H1 (cell line): Measurements from ENCODE around the gene TMEM232. TPM values are rescaled to one million over a fixed set of nuclear protein-coding genes. Genes with fewer than 3 reads are reported as not detected.

Source experiments
- CTCF ChIA-PET: fragments of 300-600 bp; sonication (Branson Sonifier 250); formaldehyde crosslinking; loops from one replicate; lab custom pipeline; 2021; ENCODE audit not compliant: partially characterized antibody; lab: Charles Lee
- POLR2A ChIA-PET: fragments of 300-600 bp; sonication (Branson Sonifier 250); formaldehyde crosslinking; loops from one replicate; lab custom pipeline; 2021; ENCODE audit warnings: inconsistent platforms; ENCODE audit not compliant: partially characterized antibody; lab: Charles Lee
- DNase-seq, 2 experiments: peaks; one replicate each; pipeline versions ENCODE4 v3.0.0 to v3.0.0-alpha.2; 2010 to 2022; ENCODE audit warnings: low spot score in 2 of 2, low read depth in 1 of 2, mixed read lengths in 1 of 2
- FAIRE-seq: peaks from 2 replicates; lab custom pipeline; 2011; peaks lifted over from hg19 to GRCh38; lab: Jason Lieb, UNC
- H2AFZ ChIP-seq: 2 replicates; pipeline ENCODE4 v1.8.1; 2012; ENCODE audit warnings: low read length, inconsistent platforms
- H2AK5ac ChIP-seq: 2 replicates; pipeline ENCODE4 v1.6.1; 2013; ENCODE audit warnings: low read depth, low read length
- H2BK120ac ChIP-seq: replicated peaks from 2 replicates; pipeline ENCODE3; 2013; ENCODE audit warnings: low read depth, low read length, inconsistent platforms
- H2BK12ac ChIP-seq: 2 replicates; pipeline ENCODE4 v1.6.1; 2013; ENCODE audit warnings: low read depth, low read length
- H2BK15ac ChIP-seq: 2 replicates; pipeline ENCODE4 v1.6.1; 2013; ENCODE audit warnings: low read length
- H2BK20ac ChIP-seq: 2 replicates; pipeline ENCODE4 v1.6.1; 2013; ENCODE audit warnings: low read length
- H2BK5ac ChIP-seq: 2 replicates; pipeline ENCODE4 v1.6.1; 2013; ENCODE audit warnings: low read depth, low read length
- H3K14ac ChIP-seq: 2 replicates; pipeline ENCODE4 v1.6.1; 2013; ENCODE audit warnings: inconsistent platforms; ENCODE audit not compliant: insufficient read length
- H3K18ac ChIP-seq: 2 replicates; pipeline ENCODE4 v1.6.1; 2013; ENCODE audit warnings: low read length; ENCODE audit errors: extremely low read depth
- H3K23ac ChIP-seq: 2 replicates; pipeline ENCODE4 v1.6.1; 2013; ENCODE audit warnings: inconsistent platforms; ENCODE audit not compliant: insufficient read length
- H3K23me2 ChIP-seq: 2 replicates; pipeline ENCODE4 v1.6.1; 2013; ENCODE audit warnings: low read depth, low read length
- H3K27ac ChIP-seq: 2 replicates; pipeline ENCODE4 v1.6.1; 2011; ENCODE audit warnings: low read depth, low read length, inconsistent platforms
- H3K27me3 ChIP-seq, 4 experiments: replicated peaks in 1 of 4; 1 replicate in 1 of 4; 2 replicates in 3 of 4; pipeline versions ENCODE4 v1.6.1 to v1.8.1; 2011 to 2013; ENCODE audit warnings: low read length in 3 of 4, mild to moderate bottlenecking in 3 of 4, inconsistent platforms in 2 of 4, mixed read lengths in 2 of 4, moderate library complexity in 1 of 4; ENCODE audit not compliant: control insufficient read depth in 3 of 4, insufficient read depth in 3 of 4; ENCODE audit errors: extremely low read depth in 1 of 4
- H3K36me3 ChIP-seq, 4 experiments: 2 replicates each; pipeline versions ENCODE4 v1.6.1 to v1.8.1; 2011 to 2013; ENCODE audit warnings: mild to moderate bottlenecking in 4 of 4, low read length in 3 of 4, moderate library complexity in 2 of 4, control low read depth in 1 of 4, inconsistent platforms in 1 of 4; ENCODE audit not compliant: insufficient read depth in 4 of 4, control insufficient read depth in 2 of 4
- H3K4ac ChIP-seq: replicated peaks from 2 replicates; pipeline ENCODE3; 2013; ENCODE audit warnings: low read length, low read depth, mixed read lengths, inconsistent platforms; ENCODE audit not compliant: insufficient read length
- H3K4me1 ChIP-seq, 4 experiments: replicated peaks in 1 of 4; 1 replicate in 1 of 4; 2 replicates in 3 of 4; pipeline versions ENCODE4 v1.6.1 to v1.8.1; 2011 to 2013; ENCODE audit warnings: low read length in 3 of 4, inconsistent platforms in 2 of 4, mixed read lengths in 1 of 4; ENCODE audit not compliant: insufficient read depth in 4 of 4, control insufficient read depth in 3 of 4
- H3K4me2 ChIP-seq, 2 experiments: 2 replicates each; pipeline versions ENCODE4 v1.6.1 to v1.8.1; 2011 to 2013; ENCODE audit warnings: low read depth in 2 of 2, low read length in 2 of 2, control low read depth in 1 of 2, inconsistent platforms in 1 of 2, mild to moderate bottlenecking in 1 of 2; ENCODE audit not compliant: insufficient read depth in 1 of 2
- H3K4me3 ChIP-seq, 4 experiments: fragments of 200-600, 300-600 bp in 1 of 4; sonication (generic), shearing (Covaris generic), sonication (Bioruptor Twin) in 1 of 4; 2 replicates each; pipeline versions ENCODE4 v1.5.1 to v1.8.1; 2011 to 2016; ENCODE audit warnings: low read length in 4 of 4, low read depth in 3 of 4, control low read depth in 2 of 4, inconsistent platforms in 2 of 4, mild to moderate bottlenecking in 2 of 4, mixed read lengths in 1 of 4, moderate library complexity in 1 of 4; ENCODE audit not compliant: insufficient read depth in 2 of 4; ENCODE audit errors: extremely low read depth in 1 of 4
- H3K56ac ChIP-seq: replicated peaks from 2 replicates; pipeline ENCODE3; 2013; ENCODE audit warnings: low read depth, mild to moderate bottlenecking, mixed read lengths, low read length, inconsistent platforms; ENCODE audit not compliant: insufficient read length
- H3K79me1 ChIP-seq: 2 replicates; pipeline ENCODE4 v1.6.1; 2013; ENCODE audit warnings: low read depth, low read length, control low read depth
- H3K79me2 ChIP-seq, 2 experiments: 2 replicates each; pipeline versions ENCODE4 v1.6.1 to v1.8.1; 2012 to 2013; ENCODE audit warnings: low read length in 2 of 2, mild to moderate bottlenecking in 2 of 2, inconsistent platforms in 1 of 2; ENCODE audit not compliant: insufficient read depth in 2 of 2, control insufficient read depth in 1 of 2
- H3K9ac ChIP-seq, 4 experiments: replicated peaks in 1 of 4; 1 replicate in 1 of 4; 2 replicates in 3 of 4; pipeline versions ENCODE4 v1.6.1 to v1.8.1; 2011 to 2013; ENCODE audit warnings: low read depth in 3 of 4, low read length in 3 of 4, control low read depth in 2 of 4, mild to moderate bottlenecking in 2 of 4, moderate library complexity in 2 of 4, inconsistent platforms in 1 of 4; ENCODE audit errors: extremely low read depth in 1 of 4
- H3K9me3 ChIP-seq, 2 experiments: 2 replicates each; pipeline versions ENCODE4 v1.6.1 to v1.8.1; 2012 to 2013; ENCODE audit warnings: mild to moderate bottlenecking in 2 of 2, moderate library complexity in 2 of 2, control low read depth in 1 of 2, inconsistent platforms in 1 of 2, low read depth in 1 of 2, low read length in 1 of 2, mixed read lengths in 1 of 2; ENCODE audit not compliant: insufficient read depth in 2 of 2
- H4K20me1 ChIP-seq, 2 experiments: replicated peaks in 1 of 2; 2 replicates each; pipeline versions ENCODE3 to v1.8.1; 2011 to 2013; ENCODE audit warnings: inconsistent platforms in 2 of 2, low read length in 2 of 2, mild to moderate bottlenecking in 1 of 2; ENCODE audit not compliant: insufficient read depth in 2 of 2, control insufficient read depth in 1 of 2
- H4K5ac ChIP-seq: 2 replicates; pipeline ENCODE4 v1.6.1; 2013; ENCODE audit warnings: low read length, low read depth, mixed read lengths, inconsistent platforms; ENCODE audit not compliant: insufficient read length
- H4K8ac ChIP-seq: 2 replicates; pipeline ENCODE4 v1.8.0; 2013; ENCODE audit warnings: mild to moderate bottlenecking, moderate library complexity, low read length, inconsistent platforms; ENCODE audit not compliant: insufficient read depth; ENCODE audit errors: extremely low read depth
- H4K91ac ChIP-seq: replicated peaks from 2 replicates; pipeline ENCODE3; 2013; ENCODE audit warnings: low read length, mixed read lengths, inconsistent platforms; ENCODE audit not compliant: insufficient read length
- CTBP2 ChIP-seq: IDR thresholded peaks from 2 replicates; pipeline ENCODE4 v1.7.0; 2011; ENCODE audit warnings: borderline replicate concordance, mild to moderate bottlenecking, moderate library complexity, mixed read lengths, low read length; ENCODE audit not compliant: insufficient read depth, insufficient read length
- RAD21 ChIP-seq, 2 experiments: IDR thresholded peaks in 1 of 2; conservative IDR thresholded peaks in 1 of 2; 2 replicates each; pipeline ENCODE4 v1.6.1; 2011; ENCODE audit warnings: low read depth in 2 of 2, low read length in 2 of 2, improper control_type of control experiment in 1 of 2, inconsistent platforms in 1 of 2, mild to moderate bottlenecking in 1 of 2, moderate library complexity in 1 of 2
- WGBS, 2 experiments: shearing (Covaris generic) in 1 of 2; methylation state at CpG; one replicate each; pipeline versions ENCODE4 v1.1.6 to v1.1.7; 2013 to 2015; ENCODE audit warnings: low lambda C conversion rate in 2 of 2, mixed read lengths in 2 of 2, inconsistent platforms in 1 of 2, low coverage in 1 of 2, missing lambda C conversion rate in 1 of 2; ENCODE audit not compliant: insufficient replicate concordance in 2 of 2, insufficient coverage in 1 of 2, insufficient read length in 1 of 2; ENCODE audit errors: extremely low coverage in 1 of 2, missing lambda C conversion rate in 1 of 2; 5-methylcytosine and 5-hydroxymethylcytosine counted together
- polyA plus RNA-seq, 7 experiments: library from polyadenylated mRNA; depleted of rRNA in 3 of 7; stranded (reverse) in 5 of 7; unstranded in 2 of 7; fragments of >200 nt in 5 of 7; fragments of 200-250 nt in 2 of 7; gene quantifications; 1 replicate in 5 of 7; 2 replicates in 1 of 7; 4 replicates in 1 of 7; pipeline versions ENCODE4 v1.2.1 to v1.2.3, GENCODE V29; 2011 to 2013; ENCODE audit warnings: missing spikeins in 2 of 7, mixed read lengths in 2 of 7
- total RNA-seq: library from RNA; stranded (reverse); fragmentation: NEBNext Ultra II Directional; extraction: Animal tissue kit (Norgen Biotek cat#: 25700); gene quantifications from 2 replicates; pipeline ENCODE4 v1.2.1, GENCODE V29; 2021

TMEM232 gene
- total and polyA plus RNA-seq, 2 of the 8 experiments (the other 6 are each of a cell fraction or from before 2014, with no cell fraction given), result 0.38 to 1.3 TPM

DNA sequence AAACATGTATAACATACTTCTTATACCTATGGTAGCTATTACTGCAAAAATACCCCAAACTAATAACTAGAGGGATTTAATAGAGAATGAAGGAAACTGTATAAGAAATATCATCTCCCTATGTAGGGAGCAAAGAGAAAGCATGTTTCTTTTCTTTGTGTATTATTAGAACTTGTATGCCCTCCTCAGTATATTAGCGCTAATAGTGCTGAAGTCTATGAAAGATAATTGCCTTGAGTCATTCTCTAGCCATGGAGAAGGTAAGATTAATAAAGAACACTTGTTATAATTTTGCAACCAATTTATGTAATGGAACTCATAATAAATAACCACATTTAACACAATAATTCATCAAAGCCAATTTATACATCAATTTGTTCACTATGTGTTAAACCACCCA, 329.2 kb downstream of the TMEM232 start:
- no peak overlapping the region for H2BK5ac ChIP-seq
- TF ChIP-seq CTBP2, result no peak
- TF ChIP-seq RAD21 (IDR thresholded peaks at IDR 0.05 in 1 of 2, conservative IDR thresholded peaks at IDR 0.05 in 1 of 2; ENCODE audit: low read depth in 2 of 2, low read length in 2 of 2), result no peak

More for the DNA sequence above, 329.2 kb downstream of the TMEM232 start:
- Histone ChIP-seq H2BK12ac (no peak overlapping the region), H3K36me3 (no peaks in the 10 kb centered on the region), H3K4me2 (no peak overlapping the region), H3K23me2 (no peaks in the 10 kb centered on the region), H2BK15ac (no peak overlapping the region), H3K9ac (no peak overlapping the region), H3K4me3 (no peak overlapping the region), H3K27ac (no peak overlapping the region), H3K79me1 (no peaks in the 10 kb centered on the region), H2AK5ac (no peak overlapping the region), H3K4ac (no peak overlapping the region), H4K91ac (no peak overlapping the region), H4K20me1 (no peaks in the 10 kb centered on the region), H3K18ac (no peak overlapping the region), H3K79me2 (no peaks in the 10 kb centered on the region), H4K5ac (no peak overlapping the region), H3K27me3 (no peaks in the 10 kb centered on the region), H3K23ac (no peak overlapping the region), H2BK20ac (no peak overlapping the region), H2BK120ac (no peak overlapping the region), H4K8ac (no peak overlapping the region), H3K56ac (no peak overlapping the region), H3K4me1 (no peaks in the 10 kb centered on the region), H3K9me3 (no peaks in the 10 kb centered on the region), H3K14ac (no peak overlapping the region), H2AFZ (no peak overlapping the region)
- 88% methylated on average over 1 of the region's 1 CpG; no CpG with 5 or more reads in 1 of the 2 experiments for whole genome bisulfite sequencing, 2 experiments
- DNase-seq (no peak), FAIRE-seq (no peak)
- CTCF ChIA-PET, result no interaction called here
- POLR2A ChIA-PET, result no interaction called here
